HL-60 (cell line): ENCODE data around the gene WDFY4.

Experiments
- DNase-seq, 2 experiments: peaks; one replicate each; pipeline ENCODE4 v3.0.0-alpha.2; 2010 to 2020; ENCODE audit warnings: low read depth in 1 of 2, low spot score in 1 of 2
- H3K27ac ChIP-seq: fragments of 250-450 bp; sonication (Bioruptor Pico); replicated peaks from 2 replicates; pipeline ENCODE4 v1.5.1; 2020; ENCODE audit warnings: mild to moderate bottlenecking, moderate library complexity
- H3K27me3 ChIP-seq: fragments of 250-450 bp; sonication (Bioruptor Pico); 2 replicates; pipeline ENCODE4 v1.5.1; 2021; ENCODE audit warnings: mild to moderate bottlenecking, moderate library complexity; ENCODE audit not compliant: insufficient read depth, poor library complexity, severe bottlenecking
- H3K4me3 ChIP-seq: replicated peaks from 2 replicates; pipeline ENCODE4 v1.5.1; 2011; ENCODE audit warnings: mild to moderate bottlenecking, control low read depth, low read length; ENCODE audit not compliant: insufficient read depth
- GABPA ChIP-seq: IDR thresholded peaks from 2 replicates; pipeline ENCODE4 v1.6.1; 2012; ENCODE audit warnings: low read depth
- POLR2AphosphoS5 ChIP-seq: IDR thresholded peaks from 2 replicates; pipeline ENCODE4 v1.6.1; 2012; ENCODE audit warnings: low read depth
- SPI1 ChIP-seq: IDR thresholded peaks from 2 replicates; pipeline ENCODE4 v1.6.1; 2012; ENCODE audit warnings: low read depth, mild to moderate bottlenecking, borderline replicate concordance
- TF ChIP-seq, protein P1 (sequence below): IDR thresholded peaks from 2 replicates; pipeline ENCODE4 v1.6.1; 2012; ENCODE audit warnings: low read depth; ENCODE audit not compliant: insufficient replicate concordance
- TF ChIP-seq, protein P2 (sequence below): IDR thresholded peaks from one replicate; pipeline ENCODE4 v1.5.1; 2011; ENCODE audit warnings: low read length, control low read depth, inconsistent platforms; ENCODE audit not compliant: insufficient read depth

The WDFY4 gene

GRCh38 chr10:48684463-48684791, 246 bp upstream of the WDFY4 start:
- H3K27ac ChIP-seq, result peak overlapping the region; percentile 93
- DNase-seq, result no peak
- no peaks in the 10 kb centered on the region for H3K27me3 ChIP-seq
- no peak overlapping the region; the same call in 1 of the 2 replicates for H3K4me3 ChIP-seq
- TF ChIP-seq, protein P1, sequence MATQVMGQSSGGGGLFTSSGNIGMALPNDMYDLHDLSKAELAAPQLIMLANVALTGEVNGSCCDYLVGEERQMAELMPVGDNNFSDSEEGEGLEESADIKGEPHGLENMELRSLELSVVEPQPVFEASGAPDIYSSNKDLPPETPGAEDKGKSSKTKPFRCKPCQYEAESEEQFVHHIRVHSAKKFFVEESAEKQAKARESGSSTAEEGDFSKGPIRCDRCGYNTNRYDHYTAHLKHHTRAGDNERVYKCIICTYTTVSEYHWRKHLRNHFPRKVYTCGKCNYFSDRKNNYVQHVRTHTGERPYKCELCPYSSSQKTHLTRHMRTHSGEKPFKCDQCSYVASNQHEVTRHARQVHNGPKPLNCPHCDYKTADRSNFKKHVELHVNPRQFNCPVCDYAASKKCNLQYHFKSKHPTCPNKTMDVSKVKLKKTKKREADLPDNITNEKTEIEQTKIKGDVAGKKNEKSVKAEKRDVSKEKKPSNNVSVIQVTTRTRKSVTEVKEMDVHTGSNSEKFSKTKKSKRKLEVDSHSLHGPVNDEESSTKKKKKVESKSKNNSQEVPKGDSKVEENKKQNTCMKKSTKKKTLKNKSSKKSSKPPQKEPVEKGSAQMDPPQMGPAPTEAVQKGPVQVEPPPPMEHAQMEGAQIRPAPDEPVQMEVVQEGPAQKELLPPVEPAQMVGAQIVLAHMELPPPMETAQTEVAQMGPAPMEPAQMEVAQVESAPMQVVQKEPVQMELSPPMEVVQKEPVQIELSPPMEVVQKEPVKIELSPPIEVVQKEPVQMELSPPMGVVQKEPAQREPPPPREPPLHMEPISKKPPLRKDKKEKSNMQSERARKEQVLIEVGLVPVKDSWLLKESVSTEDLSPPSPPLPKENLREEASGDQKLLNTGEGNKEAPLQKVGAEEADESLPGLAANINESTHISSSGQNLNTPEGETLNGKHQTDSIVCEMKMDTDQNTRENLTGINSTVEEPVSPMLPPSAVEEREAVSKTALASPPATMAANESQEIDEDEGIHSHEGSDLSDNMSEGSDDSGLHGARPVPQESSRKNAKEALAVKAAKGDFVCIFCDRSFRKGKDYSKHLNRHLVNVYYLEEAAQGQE, result no peak
- TF ChIP-seq, protein P2, sequence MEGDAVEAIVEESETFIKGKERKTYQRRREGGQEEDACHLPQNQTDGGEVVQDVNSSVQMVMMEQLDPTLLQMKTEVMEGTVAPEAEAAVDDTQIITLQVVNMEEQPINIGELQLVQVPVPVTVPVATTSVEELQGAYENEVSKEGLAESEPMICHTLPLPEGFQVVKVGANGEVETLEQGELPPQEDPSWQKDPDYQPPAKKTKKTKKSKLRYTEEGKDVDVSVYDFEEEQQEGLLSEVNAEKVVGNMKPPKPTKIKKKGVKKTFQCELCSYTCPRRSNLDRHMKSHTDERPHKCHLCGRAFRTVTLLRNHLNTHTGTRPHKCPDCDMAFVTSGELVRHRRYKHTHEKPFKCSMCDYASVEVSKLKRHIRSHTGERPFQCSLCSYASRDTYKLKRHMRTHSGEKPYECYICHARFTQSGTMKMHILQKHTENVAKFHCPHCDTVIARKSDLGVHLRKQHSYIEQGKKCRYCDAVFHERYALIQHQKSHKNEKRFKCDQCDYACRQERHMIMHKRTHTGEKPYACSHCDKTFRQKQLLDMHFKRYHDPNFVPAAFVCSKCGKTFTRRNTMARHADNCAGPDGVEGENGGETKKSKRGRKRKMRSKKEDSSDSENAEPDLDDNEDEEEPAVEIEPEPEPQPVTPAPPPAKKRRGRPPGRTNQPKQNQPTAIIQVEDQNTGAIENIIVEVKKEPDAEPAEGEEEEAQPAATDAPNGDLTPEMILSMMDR, result no peak
- TF ChIP-seq POLR2AphosphoS5 (no peak), SPI1 (no peak), GABPA (no peak)

GRCh38 chr10:48685731-48686130, 1.1 kb downstream of the WDFY4 start:
- TF ChIP-seq, protein P2, result no peak
- TF ChIP-seq SPI1, result no peak
- TF ChIP-seq POLR2AphosphoS5, result no peak
- no peak for DNase-seq
- Histone ChIP-seq H3K27me3 (no peaks in the 10 kb centered on the region), H3K27ac (peak overlapping the region; percentile 93), H3K4me3 (peak overlapping the region; percentile 65)

GRCh38 chr10:48690791-48691660, 6.4 kb downstream of the WDFY4 start:
- DNase-seq, result no peak
- no peaks in the 10 kb centered on the region for H3K27me3 ChIP-seq
- TF ChIP-seq POLR2AphosphoS5, result no peak
- TF ChIP-seq GABPA, result no peak
- no peak for TF ChIP-seq SPI1
- TF ChIP-seq, protein P2, result no peak
- TF ChIP-seq, protein P1, result no peak

More at GRCh38 chr10:48690791-48691660, 6.4 kb downstream of the WDFY4 start:
- Histone ChIP-seq H3K27ac (no peak overlapping the region), H3K4me3 (no peak overlapping the region)
